ENCODE results near the gene PRSS48. TPM values are rescaled to one million over a fixed set of nuclear protein-coding genes. Genes with fewer than 3 reads are reported as not detected.

The PRSS48 gene
- total RNA-seq, 2 donors from 2014 or later, result not detected

DNA sequence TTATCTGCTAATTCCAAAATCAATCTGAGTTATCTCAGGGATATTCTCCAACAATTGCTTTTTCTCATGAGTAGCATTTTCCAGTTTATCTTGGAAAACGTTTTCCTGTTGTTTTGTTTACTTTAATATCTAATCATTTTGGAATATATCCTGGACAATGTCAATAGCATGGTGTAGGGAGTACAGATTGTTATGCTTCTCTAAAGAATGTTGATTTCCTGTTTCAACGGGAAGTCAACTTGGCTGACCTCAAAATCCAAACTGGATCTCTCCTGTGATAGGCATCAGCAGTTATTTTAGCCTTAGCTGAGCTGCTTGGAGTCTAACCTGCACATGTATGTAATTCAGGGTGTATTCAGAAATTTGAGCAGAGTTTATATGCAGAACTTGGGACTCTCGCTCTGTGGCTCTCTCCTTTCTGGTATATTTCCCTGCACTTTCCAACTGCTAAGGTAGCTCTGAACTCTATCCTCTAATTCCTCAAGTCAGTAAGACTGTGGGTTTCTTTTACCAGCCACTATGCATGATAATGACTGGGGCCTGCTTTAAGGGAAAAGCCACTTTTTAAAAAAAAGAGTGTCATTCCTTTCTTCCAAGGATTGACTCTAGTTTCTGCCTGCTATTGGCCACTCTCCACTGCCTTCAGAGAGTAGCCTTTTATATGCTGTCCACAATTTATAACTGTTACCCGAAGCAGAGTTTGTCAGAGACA lies 7.7 kb downstream of the PRSS48 start:
- Histone ChIP-seq H3K4me1 (ENCODE audit: control insufficient read depth, insufficient read depth, low read length) (no peaks in the 10 kb centered on the region), H3K27ac (ENCODE audit: low read depth, low read length) (no peak overlapping the region), H3K9ac (ENCODE audit: extremely low read depth, low read length, poor library complexity, severe bottlenecking) (no peak overlapping the region), H3K4me3 (ENCODE audit: low read length) (no peak overlapping the region), H3K27me3 (ENCODE audit: control insufficient read depth, insufficient read depth, low read length, poor library complexity, severe bottlenecking) (no peaks in the 10 kb centered on the region), H3K9me3 (ENCODE audit: control insufficient read depth, low read length) (no peaks in the 10 kb centered on the region), H3K36me3 (ENCODE audit: control insufficient read depth, insufficient read depth, low read length) (no peaks in the 10 kb centered on the region)
- Mint-ChIP-seq H3K36me3 (ENCODE audit: low read depth) (peaks cover 2% of the 10 kb centered on the region), H3K4me1 (peaks cover 16% of the 10 kb centered on the region), H3K4me3 (no peak overlapping the region), H3K27ac (peak overlapping the region; percentile 70), H3K9me3 (no peaks in the 10 kb centered on the region), H3K27me3 (ENCODE audit: insufficient read depth) (no peaks in the 10 kb centered on the region)
- 53 to 55% methylated on average over 3 to 4 of the region's 4 CpGs for WGBS, 2 experiments (ENCODE audit: insufficient coverage in 1 of 2, insufficient read length in 1 of 2)
- peak; percentile 50 for DNase-seq
- TF ChIP-seq, protein P1, sequence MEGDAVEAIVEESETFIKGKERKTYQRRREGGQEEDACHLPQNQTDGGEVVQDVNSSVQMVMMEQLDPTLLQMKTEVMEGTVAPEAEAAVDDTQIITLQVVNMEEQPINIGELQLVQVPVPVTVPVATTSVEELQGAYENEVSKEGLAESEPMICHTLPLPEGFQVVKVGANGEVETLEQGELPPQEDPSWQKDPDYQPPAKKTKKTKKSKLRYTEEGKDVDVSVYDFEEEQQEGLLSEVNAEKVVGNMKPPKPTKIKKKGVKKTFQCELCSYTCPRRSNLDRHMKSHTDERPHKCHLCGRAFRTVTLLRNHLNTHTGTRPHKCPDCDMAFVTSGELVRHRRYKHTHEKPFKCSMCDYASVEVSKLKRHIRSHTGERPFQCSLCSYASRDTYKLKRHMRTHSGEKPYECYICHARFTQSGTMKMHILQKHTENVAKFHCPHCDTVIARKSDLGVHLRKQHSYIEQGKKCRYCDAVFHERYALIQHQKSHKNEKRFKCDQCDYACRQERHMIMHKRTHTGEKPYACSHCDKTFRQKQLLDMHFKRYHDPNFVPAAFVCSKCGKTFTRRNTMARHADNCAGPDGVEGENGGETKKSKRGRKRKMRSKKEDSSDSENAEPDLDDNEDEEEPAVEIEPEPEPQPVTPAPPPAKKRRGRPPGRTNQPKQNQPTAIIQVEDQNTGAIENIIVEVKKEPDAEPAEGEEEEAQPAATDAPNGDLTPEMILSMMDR (conservative IDR thresholded peaks at IDR 0.05), result no peak

DNA sequence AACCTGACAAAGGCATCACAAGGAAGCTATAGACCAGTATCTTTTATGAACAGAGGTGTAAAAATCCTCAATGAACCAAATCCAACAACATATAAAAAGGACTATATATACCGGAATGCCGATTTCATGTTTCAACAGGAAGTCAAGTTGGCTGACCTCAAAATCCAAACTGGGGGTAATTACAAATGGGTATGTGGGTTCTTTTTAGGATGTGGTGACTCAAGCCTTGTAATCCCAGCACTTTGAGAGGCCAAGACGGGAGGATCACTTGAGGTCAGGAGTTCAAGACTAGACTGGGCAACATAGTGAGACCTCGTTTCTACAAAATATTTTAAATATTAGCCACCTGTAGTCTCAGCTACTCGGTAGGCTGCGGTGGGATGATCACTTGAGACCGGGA lies 10.4 kb downstream of the PRSS48 start:
- Histone ChIP-seq H3K4me3 (ENCODE audit: low read length) (no peak overlapping the region), H3K9ac (ENCODE audit: extremely low read depth, low read length, poor library complexity, severe bottlenecking) (no peak overlapping the region), H3K27ac (ENCODE audit: low read depth, low read length) (no peak overlapping the region), H3K9me3 (ENCODE audit: control insufficient read depth, low read length) (peaks cover 12% of the 10 kb centered on the region), H3K36me3 (ENCODE audit: control insufficient read depth, insufficient read depth, low read length) (peaks cover 5% of the 10 kb centered on the region), H3K4me1 (ENCODE audit: control insufficient read depth, insufficient read depth, low read length) (no peaks in the 10 kb centered on the region), H3K27me3 (ENCODE audit: control insufficient read depth, insufficient read depth, low read length, poor library complexity, severe bottlenecking) (no peaks in the 10 kb centered on the region)
- Mint-ChIP-seq H3K4me3 (no peak overlapping the region), H3K36me3 (ENCODE audit: low read depth) (peaks cover 15% of the 10 kb centered on the region), H3K27me3 (ENCODE audit: insufficient read depth) (no peaks in the 10 kb centered on the region), H3K27ac (no peak overlapping the region), H3K9me3 (peaks cover 3% of the 10 kb centered on the region), H3K4me1 (peaks cover 9% of the 10 kb centered on the region)
- TF ChIP-seq, protein P1 (conservative IDR thresholded peaks at IDR 0.05), result no peak
- no peak for DNase-seq
- 93% methylated on average over 6 to 7 of the region's 7 CpGs for WGBS, 2 experiments (ENCODE audit: insufficient coverage in 1 of 2, insufficient read length in 1 of 2)

DNA sequence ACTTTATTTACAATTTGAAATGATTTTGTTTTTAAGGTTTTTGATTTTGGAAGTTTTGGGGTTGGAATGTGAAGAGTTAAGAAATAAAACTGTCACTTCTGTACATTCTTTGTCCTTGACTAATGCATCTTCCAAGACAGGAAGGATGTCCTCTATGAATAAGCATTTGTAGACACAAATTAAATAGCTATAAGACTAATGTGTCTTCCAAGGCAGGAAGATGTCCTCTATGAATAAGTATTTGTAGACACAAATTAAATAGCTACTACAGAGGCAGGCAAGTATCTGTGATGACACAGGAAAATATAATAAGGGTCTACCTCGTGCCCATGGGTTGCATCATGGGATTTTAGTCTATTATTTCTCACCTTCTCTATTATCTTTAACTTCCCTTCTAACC lies 14.5 kb downstream of the PRSS48 start:
- H3K27me3 ChIP-seq (ENCODE audit: control insufficient read depth, insufficient read depth, low read length, poor library complexity, severe bottlenecking), result no peaks in the 10 kb centered on the region
- no peaks in the 10 kb centered on the region for H3K4me1 ChIP-seq (ENCODE audit: control insufficient read depth, insufficient read depth, low read length)
- Mint-ChIP-seq H3K27ac (no peak overlapping the region), H3K4me3 (no peak overlapping the region), H3K27me3 (ENCODE audit: insufficient read depth) (no peaks in the 10 kb centered on the region), H3K36me3 (ENCODE audit: low read depth) (peaks cover 22% of the 10 kb centered on the region), H3K9me3 (peaks cover 3% of the 10 kb centered on the region), H3K4me1 (peaks cover 12% of the 10 kb centered on the region)
- TF ChIP-seq, protein P1 (conservative IDR thresholded peaks at IDR 0.05), result no peak
- no peak for DNase-seq
- WGBS, 2 experiments (ENCODE audit: insufficient coverage in 1 of 2, insufficient read length in 1 of 2), result 95 to 100% methylated on average over 1 of the region's 1 CpG
- no peak overlapping the region for H3K27ac ChIP-seq (ENCODE audit: low read depth, low read length)
- H3K4me3 ChIP-seq (ENCODE audit: low read length), result no peak overlapping the region
- H3K9me3 ChIP-seq (ENCODE audit: control insufficient read depth, low read length), result peaks cover 12% of the 10 kb centered on the region
- no peak overlapping the region for H3K9ac ChIP-seq (ENCODE audit: extremely low read depth, low read length, poor library complexity, severe bottlenecking)
- H3K36me3 ChIP-seq (ENCODE audit: control insufficient read depth, insufficient read depth, low read length), result peaks cover 5% of the 10 kb centered on the region

Measured in endodermal cell (in vitro differentiated cells).